Small intestine (tissue), 7 donors: ENCODE measurements around the gene ACAA2. TPM values are rescaled to one million over a fixed set of nuclear protein-coding genes. Genes with fewer than 3 reads are reported as not detected.

Experiments
- DNase-seq, 2 donors: peaks; one replicate each; pipeline versions ENCODE4 v3.0.0 to v3.0.0-alpha.2; 2013
- FAIRE-seq: peaks from 2 replicates; lab custom pipeline; 2012; peaks lifted over from hg19 to GRCh38; lab: Jason Lieb, UNC
- H3K27ac ChIP-seq, 3 donors: one replicate each; pipeline ENCODE4 v1.5.1; 2013; ENCODE audit warnings: low read length in 2 of 3, mild to moderate bottlenecking in 2 of 3, control low read depth in 1 of 3, inconsistent platforms in 1 of 3, low read depth in 1 of 3, moderate library complexity in 1 of 3
- H3K27me3 ChIP-seq, 3 donors: one replicate each; pipeline ENCODE4 v1.6.1; 2013; ENCODE audit warnings: low read length in 3 of 3, inconsistent platforms in 1 of 3; ENCODE audit not compliant: control insufficient read depth in 3 of 3, insufficient read depth in 3 of 3
- H3K36me3 ChIP-seq, 3 donors: one replicate each; pipeline ENCODE4 v1.6.1; 2013; ENCODE audit warnings: low read length in 3 of 3, inconsistent platforms in 1 of 3, low read depth in 1 of 3, mild to moderate bottlenecking in 1 of 3, moderate library complexity in 1 of 3; ENCODE audit not compliant: control insufficient read depth in 3 of 3, insufficient read depth in 2 of 3
- H3K4me1 ChIP-seq, 3 donors: one replicate each; pipeline ENCODE4 v1.6.1; 2013; ENCODE audit warnings: low read length in 2 of 3, inconsistent platforms in 1 of 3, low read depth in 1 of 3, mild to moderate bottlenecking in 1 of 3, moderate library complexity in 1 of 3; ENCODE audit not compliant: control insufficient read depth in 3 of 3, insufficient read depth in 2 of 3
- H3K4me3 ChIP-seq, 3 donors: one replicate each; pipeline ENCODE4 v1.5.1; 2013; ENCODE audit warnings: low read length in 3 of 3, control low read depth in 1 of 3, inconsistent platforms in 1 of 3, low read depth in 1 of 3, mild to moderate bottlenecking in 1 of 3, moderate library complexity in 1 of 3
- H3K9me3 ChIP-seq, 2 donors: one replicate each; pipeline ENCODE4 v1.6.1; 2013; ENCODE audit warnings: low read depth in 1 of 2, low read length in 1 of 2; ENCODE audit not compliant: control insufficient read depth in 2 of 2, insufficient read depth in 1 of 2
- WGBS, 3 donors: extraction: QIAGEN DNeasy Blood & Tissue Kit; methylation state at CpG; one replicate each; pipeline ENCODE4 v1.1.7; 2013; 5-methylcytosine and 5-hydroxymethylcytosine counted together
- polyA plus RNA-seq, 4 donors: library from polyadenylated mRNA; stranded (reverse) in 3 of 4; unstranded in 1 of 4; fragments of 200-250 nt in 3 of 4; fragments of 120-200 nt in 1 of 4; gene quantifications; one replicate each; pipeline versions ENCODE4 v1.2.1 to v1.2.3, GENCODE V29; 2013
- donor health status: healthy with polysubstance abuse.
- donor health status: control.
- donor health status: control.
- donor health status: Bipolar disorder and iron deficiency.
- donor health status: healthy.

Gene ACAA2
- polyA plus RNA-seq, 4 donors = 114 to 397 (median 208) TPM

DNA sequence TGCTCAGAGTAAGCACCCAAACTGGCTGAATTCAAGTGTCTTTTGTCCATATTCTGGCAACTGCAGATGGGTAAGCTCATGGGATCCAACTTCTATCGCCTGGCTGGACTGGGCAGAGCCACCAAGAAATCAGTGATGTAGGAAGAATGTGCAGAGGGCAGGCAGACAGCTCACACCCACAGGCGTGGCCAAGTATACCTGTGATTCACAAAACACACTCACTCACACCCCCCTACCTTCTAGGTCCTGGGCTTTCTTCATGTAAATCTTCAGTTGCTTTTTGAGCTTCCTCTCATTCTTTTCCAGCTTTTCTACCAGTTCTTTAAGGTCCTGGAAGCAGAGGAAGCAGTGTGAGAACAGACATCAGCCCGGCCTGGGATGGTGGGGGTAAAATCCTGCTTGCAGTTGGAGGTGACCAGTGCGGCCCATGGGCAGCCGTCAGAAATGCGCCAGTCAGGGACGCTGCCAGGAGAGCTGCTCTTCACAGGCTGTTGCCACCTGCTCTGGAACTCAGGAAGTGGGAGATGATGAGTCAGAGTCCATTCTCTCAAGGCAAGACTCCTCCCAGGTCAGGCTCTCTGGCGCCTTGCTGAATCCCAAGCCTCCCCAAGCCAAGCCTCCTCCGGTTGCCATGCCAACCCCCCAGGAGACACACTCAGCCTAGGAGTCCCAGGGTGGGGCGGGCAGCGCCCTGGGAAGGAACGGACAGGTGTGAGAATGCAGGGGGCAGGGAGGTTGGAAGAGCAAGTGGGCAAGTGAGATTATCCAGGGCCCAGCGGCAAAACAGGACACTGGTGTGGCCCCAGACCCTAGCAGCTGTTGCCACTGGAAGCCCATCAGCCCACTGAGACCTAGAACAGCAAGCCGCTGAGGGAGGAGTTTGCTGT lies 36.2 kb upstream of the ACAA2 start:
- H3K27me3 ChIP-seq = no peaks in the 10 kb centered on the region
- H3K36me3 ChIP-seq = peaks cover 0 to 75% (median 8%) of the 10 kb centered on the region in 3 donors
- DNase-seq (peak; percentile 97 to 100), FAIRE-seq (no peak)
- no peaks in the 10 kb centered on the region for H3K9me3 ChIP-seq
- H3K4me3 ChIP-seq = peak overlapping the region in 2 of 3 donors; percentile 22 to 50
- peak overlapping the region; percentile 92 to 94 (median 93) for H3K27ac ChIP-seq
- WGBS, 3 donors = 14 to 36% (median 25%) methylated on average over 14 of the region's 14 CpGs
- H3K4me1 ChIP-seq = peaks cover 0 to 20% (median 0%) of the 10 kb centered on the region in 3 donors

DNA sequence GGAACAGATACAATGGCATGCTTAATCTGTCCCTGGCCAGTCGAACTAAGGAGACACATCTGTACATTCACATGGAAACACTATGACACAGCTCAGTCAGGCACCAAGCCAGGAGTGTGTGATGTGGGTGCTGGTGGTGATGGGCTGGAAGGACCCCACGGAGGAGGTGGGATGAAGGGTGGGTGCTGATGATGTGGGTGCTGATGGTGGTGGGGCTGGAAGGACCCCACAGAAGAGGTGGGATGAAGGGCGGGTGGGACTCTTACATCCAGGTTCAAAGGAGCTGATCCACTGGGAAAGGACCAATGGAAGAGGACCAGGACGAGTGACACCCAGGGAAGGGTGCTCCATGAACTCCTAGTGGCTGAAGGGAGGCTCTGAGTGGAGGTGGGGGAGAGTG lies 34.8 kb upstream of the ACAA2 start:
- peak overlapping the region in 1 of 3 donors; percentile 50 for H3K4me3 ChIP-seq
- no peak for FAIRE-seq

DNA sequence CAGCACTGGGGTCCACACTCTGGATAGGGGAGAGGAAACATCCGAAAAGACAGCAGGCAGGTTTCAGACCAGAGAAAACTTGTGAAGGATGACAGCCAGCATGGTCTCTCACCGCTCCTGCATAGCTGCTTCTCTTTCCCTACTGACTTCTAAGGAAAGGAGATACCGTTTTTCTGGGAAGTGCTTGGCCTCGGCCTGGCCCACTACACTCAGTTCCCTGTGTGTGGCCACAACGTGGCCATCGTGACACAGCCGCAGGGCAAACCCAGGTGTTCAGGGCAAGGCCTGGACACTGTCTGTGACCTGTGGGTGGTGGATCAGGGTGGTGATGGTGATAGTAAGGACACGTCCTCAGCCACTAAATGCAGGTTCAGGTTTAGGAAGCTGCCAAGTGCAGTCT lies 34.2 kb upstream of the ACAA2 start:
- Histone ChIP-seq H3K36me3 (peaks cover 0 to 80% (median 10%) of the 10 kb centered on the region in 3 donors), H3K27ac (no peak overlapping the region), H3K9me3 (no peaks in the 10 kb centered on the region), H3K4me1 (peaks cover 0 to 20% (median 0%) of the 10 kb centered on the region in 3 donors), H3K4me3 (peak overlapping the region in 1 of 3 donors; percentile 50), H3K27me3 (no peaks in the 10 kb centered on the region)
- WGBS, 3 donors = 89 to 92% (median 90%) methylated on average over 8 of the region's 8 CpGs
- FAIRE-seq (no peak), DNase-seq (no peak)

More for the DNA sequence above, 34.8 kb upstream of the ACAA2 start:
- WGBS, 3 donors = 79 to 83% (median 80%) methylated on average over 4 of the region's 4 CpGs
- Histone ChIP-seq H3K4me1 (peaks cover 0 to 20% (median 0%) of the 10 kb centered on the region in 3 donors), H3K27me3 (no peaks in the 10 kb centered on the region), H3K27ac (peak overlapping the region in 1 of 3 donors; percentile 92), H3K9me3 (no peaks in the 10 kb centered on the region), H3K36me3 (peaks cover 0 to 80% (median 8%) of the 10 kb centered on the region in 3 donors)
- DNase-seq = no peak

DNA sequence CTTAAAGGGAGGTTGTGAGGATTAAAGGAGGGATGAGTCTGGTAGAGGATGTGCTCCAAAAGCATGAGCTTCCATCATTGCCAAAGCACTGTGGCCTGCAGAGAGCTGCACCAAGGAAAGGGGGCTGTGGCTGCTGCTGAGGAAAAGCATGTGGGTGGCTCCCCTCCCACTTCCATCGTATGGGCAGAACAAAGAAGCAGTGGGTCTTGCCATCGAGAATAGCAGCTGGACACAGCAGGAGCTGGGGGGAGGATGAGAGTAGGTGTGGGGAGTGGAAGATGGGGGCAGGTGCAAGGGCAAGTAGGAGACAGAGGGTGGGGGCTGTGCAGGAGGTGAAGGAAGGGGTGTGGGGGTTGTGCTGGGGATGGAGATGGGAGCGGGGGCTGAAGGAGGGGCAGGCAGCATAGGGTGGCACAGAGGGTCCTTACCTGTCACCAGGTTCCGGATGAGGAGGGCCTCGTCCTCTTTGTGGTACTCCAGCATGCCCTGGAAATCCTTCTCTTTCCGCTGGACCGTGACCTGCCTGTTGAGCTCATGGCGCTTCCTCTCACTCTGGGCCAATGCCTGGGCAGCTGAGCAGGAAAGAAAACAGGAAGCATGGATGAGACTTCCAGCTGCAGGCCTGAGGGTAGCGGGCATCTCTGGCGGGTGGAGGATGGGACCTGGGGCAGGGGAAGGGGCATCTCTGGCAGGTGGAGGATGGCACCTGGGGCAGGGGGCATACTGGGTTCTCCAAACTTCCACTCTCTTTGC lies 33.6 kb upstream of the ACAA2 start:
- FAIRE-seq (no peak), DNase-seq (no peak)
- 71 to 85% (median 74%) methylated on average over 10 of the region's 10 CpGs for WGBS, 3 donors
- Histone ChIP-seq H3K9me3 (no peaks in the 10 kb centered on the region), H3K27me3 (no peaks in the 10 kb centered on the region), H3K36me3 (peaks cover 0 to 81% (median 10%) of the 10 kb centered on the region in 3 donors), H3K4me3 (no peak overlapping the region), H3K27ac (no peak overlapping the region), H3K4me1 (peaks cover 0 to 20% (median 0%) of the 10 kb centered on the region in 3 donors)

DNA sequence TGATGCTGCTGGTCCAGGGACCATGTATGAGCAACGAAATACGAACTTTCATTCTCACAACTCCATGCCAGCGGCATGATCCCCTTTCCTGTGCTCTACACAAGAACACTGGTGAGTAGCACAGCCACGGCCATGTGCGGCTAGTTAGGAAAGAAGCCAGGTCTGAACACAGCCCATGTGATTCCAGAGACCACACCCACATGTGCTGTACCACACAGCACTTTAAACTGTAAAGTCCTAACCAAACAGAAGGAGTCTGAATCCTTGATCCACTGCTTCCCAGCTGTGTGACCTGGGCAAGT lies 33.0 kb upstream of the ACAA2 start:
- FAIRE-seq (no peak), DNase-seq (no peak)
- H3K4me1 ChIP-seq = peaks cover 0 to 20% (median 0%) of the 10 kb centered on the region in 3 donors
- H3K4me3 ChIP-seq = no peak overlapping the region
- no peaks in the 10 kb centered on the region for H3K27me3 ChIP-seq
- H3K9me3 ChIP-seq = no peaks in the 10 kb centered on the region
- 66 to 87% (median 82%) methylated on average over 5 of the region's 5 CpGs for WGBS, 3 donors
- H3K27ac ChIP-seq = no peak overlapping the region
- H3K36me3 ChIP-seq = peaks cover 0 to 81% (median 10%) of the 10 kb centered on the region in 3 donors

DNA sequence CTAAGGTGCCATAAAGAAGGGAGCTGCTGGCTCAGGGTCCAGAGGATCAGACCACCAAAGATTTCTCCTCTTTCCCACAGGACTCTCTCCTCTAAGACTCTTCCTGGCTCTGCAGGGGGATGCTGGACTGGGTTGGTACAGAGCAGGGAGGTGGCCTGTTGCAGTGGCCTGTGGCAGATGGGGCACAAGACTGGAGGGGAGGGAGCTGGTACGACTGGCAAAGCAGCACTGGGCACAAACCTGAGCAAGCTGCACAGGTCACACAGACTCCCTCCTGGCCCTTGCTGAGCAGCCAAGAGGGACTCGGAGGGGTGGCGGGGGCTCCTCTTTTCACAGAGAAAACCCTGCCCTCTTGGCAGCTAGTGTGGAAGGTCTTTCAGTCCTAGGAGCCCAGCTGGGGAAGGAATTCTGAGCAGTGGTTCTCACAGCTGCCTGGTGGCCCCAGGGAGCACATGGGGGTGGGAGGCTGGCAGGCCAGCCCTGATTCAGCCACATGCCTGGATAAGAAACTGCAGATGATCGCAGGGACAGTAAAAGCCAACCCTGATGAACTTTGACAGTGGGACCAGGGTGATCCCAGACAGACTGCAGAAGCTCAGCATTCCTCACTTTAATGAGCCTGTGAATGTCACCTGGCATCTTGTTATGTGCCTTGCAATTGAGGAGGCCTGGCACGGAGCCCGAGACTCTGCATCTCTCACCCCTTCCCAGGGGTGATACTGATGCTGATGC lies 32.5 kb upstream of the ACAA2 start:
- FAIRE-seq (no peak), DNase-seq (no peak)
- no peaks in the 10 kb centered on the region for H3K9me3 ChIP-seq
- H3K27ac ChIP-seq = no peak overlapping the region
- H3K27me3 ChIP-seq = no peaks in the 10 kb centered on the region
- peaks cover 0 to 85% (median 10%) of the 10 kb centered on the region in 3 donors for H3K36me3 ChIP-seq
- H3K4me1 ChIP-seq = peaks cover 0 to 20% (median 0%) of the 10 kb centered on the region in 3 donors
- 81 to 88% (median 87%) methylated on average over 6 of the region's 6 CpGs for WGBS, 3 donors
- H3K4me3 ChIP-seq = no peak overlapping the region

DNA sequence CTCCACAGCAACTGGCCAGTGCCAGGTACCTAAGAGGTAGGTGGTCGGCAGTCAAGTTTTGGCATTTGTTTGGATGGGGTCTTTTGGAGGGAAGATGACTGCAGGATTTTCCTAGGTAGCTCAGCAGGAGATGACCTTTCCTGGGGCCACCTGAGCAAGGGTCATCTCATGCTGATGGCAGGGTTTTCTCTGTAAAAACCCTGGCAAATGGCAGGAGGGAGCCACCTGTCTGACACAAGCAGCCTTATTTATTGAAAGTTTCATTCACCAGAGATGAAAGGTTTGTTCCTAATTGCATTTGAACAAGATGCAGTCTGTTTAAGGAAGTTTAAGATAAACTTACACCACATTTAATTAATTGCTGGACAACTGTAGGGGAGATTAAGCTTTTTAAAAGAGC lies 31.6 kb upstream of the ACAA2 start:
- FAIRE-seq (no peak), DNase-seq (no peak)
- peaks cover 0 to 83% (median 10%) of the 10 kb centered on the region in 3 donors for H3K36me3 ChIP-seq
- no peaks in the 10 kb centered on the region for H3K9me3 ChIP-seq
- no peak overlapping the region for H3K4me3 ChIP-seq
- WGBS, 3 donors = 91 to 96% (median 96%) methylated on average over 1 of the region's 1 CpG
- H3K4me1 ChIP-seq = peaks cover 0 to 17% (median 0%) of the 10 kb centered on the region in 3 donors
- no peaks in the 10 kb centered on the region for H3K27me3 ChIP-seq
- H3K27ac ChIP-seq = no peak overlapping the region
